22Rv1 (cell line): ENCODE measurements around the gene CD84.

ENCODE experiments used
- ZFX ChIP-seq: fragments of 450-650 bp; IDR thresholded peaks from 2 replicates; pipeline ENCODE4 v1.6.1; 2017; ENCODE audit warnings: antibody characterized with exemption, borderline replicate concordance
- TF ChIP-seq, protein P1 (sequence below): fragments of 450-650 bp; IDR thresholded peaks from 2 replicates; pipeline ENCODE4 v1.5.1; 2017; ENCODE audit warnings: mild to moderate bottlenecking

DNA sequence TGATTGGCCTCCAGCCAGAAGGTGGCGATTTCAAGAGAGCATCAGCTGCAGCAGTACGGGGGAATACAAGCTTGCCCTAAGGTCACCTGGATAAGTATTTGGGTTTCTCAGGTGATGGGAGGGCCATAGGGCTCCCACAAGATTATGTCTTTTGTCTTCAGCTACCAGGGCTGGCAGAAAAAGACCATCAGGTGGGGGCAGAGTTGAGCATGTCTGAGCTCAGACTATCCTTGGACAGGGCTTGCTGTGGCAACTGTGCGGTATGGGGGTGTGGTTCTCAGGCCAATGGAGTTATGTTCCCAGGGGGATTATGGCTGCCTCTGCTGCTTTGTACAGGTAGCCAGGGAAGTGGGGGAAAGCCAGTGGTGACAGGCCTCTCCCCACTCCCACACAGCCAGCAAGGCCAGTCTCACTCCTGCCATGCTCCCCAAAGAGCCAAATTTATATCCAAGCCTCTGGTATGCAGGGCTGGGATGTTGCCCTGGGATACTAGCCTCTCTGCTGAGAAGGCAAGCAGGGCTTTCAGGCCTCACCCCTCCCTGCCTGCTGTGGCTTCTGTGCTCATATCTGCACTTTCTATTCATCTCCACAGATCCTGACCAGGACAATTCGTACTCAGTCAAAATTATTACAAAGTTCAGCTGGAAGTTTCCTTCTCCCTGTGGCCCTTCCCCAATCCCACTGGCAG is 26.6 kb upstream of the CD84 start:
- TF ChIP-seq, protein P1, sequence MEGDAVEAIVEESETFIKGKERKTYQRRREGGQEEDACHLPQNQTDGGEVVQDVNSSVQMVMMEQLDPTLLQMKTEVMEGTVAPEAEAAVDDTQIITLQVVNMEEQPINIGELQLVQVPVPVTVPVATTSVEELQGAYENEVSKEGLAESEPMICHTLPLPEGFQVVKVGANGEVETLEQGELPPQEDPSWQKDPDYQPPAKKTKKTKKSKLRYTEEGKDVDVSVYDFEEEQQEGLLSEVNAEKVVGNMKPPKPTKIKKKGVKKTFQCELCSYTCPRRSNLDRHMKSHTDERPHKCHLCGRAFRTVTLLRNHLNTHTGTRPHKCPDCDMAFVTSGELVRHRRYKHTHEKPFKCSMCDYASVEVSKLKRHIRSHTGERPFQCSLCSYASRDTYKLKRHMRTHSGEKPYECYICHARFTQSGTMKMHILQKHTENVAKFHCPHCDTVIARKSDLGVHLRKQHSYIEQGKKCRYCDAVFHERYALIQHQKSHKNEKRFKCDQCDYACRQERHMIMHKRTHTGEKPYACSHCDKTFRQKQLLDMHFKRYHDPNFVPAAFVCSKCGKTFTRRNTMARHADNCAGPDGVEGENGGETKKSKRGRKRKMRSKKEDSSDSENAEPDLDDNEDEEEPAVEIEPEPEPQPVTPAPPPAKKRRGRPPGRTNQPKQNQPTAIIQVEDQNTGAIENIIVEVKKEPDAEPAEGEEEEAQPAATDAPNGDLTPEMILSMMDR = no peak
- TF ChIP-seq ZFX = no peak
